Measurements from ENCODE around the gene ZNF597.

ZNF597 gene

DNA sequence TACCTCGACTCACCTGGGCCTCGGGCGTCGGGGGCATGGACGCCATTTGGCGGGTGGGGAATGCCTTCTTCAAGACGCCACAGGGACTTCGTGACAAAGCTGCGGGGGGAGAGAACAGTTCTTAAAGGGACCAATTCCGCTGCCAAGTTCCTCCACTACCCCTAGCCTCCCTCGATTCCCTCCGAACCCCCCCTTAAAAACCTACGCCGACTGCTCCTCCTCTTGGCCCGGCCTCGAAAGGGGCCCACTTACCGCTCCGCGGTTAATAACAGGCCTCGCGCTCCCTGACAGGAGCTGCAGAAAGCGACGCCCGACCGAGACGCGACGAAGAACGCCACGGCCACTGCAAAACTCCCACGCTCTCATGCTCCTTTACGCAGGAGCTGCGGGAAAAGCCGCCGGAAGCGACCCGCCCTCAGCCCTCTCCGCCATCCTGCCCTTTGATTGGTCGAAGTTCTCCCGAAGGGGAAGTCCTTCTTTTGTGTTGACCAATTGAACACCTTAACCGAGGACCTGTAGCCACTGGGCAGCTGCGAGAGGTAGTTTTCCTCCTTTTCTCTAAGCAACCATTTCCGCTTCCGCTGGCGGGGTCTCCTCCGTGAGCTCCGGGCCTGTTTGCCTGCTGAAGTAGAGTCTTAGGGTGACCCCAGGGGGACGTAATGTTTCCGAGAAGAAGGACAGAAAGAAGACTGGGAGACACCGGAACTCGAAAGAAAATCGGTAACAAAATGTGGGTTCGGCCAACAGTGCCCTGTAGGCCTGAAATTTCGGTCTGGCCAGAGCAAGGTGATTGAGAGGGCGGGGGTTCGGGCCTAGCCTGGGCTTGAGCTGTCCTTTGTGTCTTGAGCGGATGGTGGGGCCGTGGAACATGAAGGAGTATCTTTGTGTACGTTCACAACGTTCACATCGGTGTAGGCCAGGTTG, at the start of gene ZNF597, which contains the start of gene NAA60:
TSS of gene ZNF597 (minus strand) at position 397 of the 924 bp plus-strand sequence. CDS start at position 46, 351 bp downstream.
TSS of gene NAA60 (plus strand) at position 573 of the 924 bp plus-strand sequence. CDS start 32,548 bp downstream, outside the sequence.
- DNase-seq = peak; percentile 80

DNA sequence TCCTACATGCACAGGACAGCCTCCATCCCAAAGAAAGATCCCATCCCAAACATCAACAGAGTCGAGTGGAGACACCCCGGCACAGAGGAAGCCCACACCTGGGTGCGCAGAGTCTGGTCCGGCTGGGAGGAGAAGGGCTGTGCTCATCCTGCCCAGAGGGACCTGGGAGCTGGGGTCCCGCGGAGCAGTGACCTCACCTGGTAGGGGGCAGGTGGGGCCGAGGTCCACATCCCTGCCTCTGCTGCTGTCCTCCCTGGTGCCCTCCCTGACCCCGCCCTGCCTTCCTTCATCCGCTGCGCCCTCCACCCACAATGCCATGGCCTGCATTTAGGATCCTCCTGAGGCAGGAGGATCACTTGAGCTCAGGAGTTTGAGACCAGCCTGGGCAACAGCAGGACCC, 49.1 kb upstream of the ZNF597 start:
- no peak for DNase-seq

DNA sequence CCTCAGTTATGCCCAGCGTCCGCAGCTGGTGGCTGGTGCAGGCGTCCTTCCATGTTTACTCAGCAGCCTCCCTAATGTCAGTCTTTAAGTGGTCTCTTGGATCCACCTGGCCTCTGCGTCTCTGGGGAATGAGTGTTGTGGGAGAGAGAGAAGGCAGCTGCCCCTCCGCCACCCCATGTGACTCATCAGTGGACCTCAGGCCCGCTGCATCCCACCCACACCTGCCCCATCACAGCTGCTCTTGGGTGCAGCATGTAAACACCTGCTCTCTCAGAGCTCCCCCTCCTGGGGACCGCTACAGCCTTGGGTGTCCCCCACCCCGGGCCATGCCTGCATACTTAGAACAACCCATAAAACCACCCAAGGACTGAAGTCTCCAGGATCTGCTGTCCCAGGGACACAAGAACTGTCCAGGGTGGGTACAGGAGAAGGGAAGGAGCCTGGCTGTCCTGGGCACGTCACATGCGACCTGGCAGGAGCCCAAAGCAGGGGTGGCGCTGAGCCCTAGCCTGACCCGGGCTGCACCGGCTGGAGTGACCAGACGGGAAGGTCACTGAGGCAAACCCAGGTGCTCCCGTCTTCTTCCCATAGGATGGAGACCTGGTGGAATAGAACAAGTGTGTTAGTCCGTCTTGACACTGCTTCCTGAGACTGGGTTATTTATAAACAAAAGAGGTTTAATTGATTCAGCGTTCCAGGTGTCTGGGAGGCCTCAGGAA, 47.8 kb upstream of the ZNF597 start:
- DNase-seq = no peak

- DNase-seq = no peak
Observed at GRCh38 chr16:3488801-3489200, 45.5 kb upstream of the ZNF597 start.

DNA sequence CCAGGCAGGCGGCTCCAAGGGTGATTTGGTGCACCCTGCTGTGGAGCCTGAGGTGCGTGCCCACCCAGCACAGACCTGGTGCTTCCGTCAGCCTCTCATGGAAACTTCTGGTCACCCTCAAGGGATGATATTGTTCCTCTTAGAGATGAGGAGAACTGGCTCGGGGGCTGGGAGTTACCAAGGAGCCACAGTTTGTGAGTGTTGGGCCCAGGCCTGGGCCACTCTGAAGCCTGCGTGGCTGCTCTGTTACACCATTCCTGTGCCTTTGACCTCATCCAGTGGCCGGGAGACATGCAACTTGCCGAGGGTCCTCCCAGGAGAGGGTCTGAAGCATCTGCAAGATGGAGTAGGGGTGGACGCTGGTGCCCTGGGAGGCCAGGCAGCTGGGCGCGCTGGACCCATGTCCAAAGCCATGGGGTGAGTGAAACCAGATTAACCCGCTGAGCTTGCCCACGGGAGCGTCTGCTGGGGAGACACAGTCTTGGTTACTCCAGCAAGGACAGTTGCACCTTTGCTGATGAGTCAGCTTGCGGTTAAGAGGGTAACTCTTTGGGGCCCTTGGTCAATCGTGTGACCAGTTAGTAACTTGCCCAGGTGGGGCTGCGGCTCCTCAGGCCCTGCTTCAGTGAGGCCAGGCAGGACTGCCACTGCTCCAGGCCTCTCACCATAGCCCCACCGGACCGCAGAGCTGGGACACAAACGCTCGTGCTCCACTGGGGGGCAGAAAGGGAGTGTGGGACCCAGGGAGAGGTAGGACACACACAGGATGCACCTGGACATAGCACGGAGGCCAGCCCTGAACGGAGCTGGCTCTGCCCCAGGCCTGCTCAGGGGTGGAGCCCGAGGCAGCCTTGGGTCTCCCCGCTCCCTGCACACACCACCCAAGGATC, 44.5 kb upstream of the ZNF597 start:
- DNase-seq = no peak

- DNase-seq = no peak
Observed at GRCh38 chr16:3486506-3487215, 43.4 kb upstream of the ZNF597 start.

DNA sequence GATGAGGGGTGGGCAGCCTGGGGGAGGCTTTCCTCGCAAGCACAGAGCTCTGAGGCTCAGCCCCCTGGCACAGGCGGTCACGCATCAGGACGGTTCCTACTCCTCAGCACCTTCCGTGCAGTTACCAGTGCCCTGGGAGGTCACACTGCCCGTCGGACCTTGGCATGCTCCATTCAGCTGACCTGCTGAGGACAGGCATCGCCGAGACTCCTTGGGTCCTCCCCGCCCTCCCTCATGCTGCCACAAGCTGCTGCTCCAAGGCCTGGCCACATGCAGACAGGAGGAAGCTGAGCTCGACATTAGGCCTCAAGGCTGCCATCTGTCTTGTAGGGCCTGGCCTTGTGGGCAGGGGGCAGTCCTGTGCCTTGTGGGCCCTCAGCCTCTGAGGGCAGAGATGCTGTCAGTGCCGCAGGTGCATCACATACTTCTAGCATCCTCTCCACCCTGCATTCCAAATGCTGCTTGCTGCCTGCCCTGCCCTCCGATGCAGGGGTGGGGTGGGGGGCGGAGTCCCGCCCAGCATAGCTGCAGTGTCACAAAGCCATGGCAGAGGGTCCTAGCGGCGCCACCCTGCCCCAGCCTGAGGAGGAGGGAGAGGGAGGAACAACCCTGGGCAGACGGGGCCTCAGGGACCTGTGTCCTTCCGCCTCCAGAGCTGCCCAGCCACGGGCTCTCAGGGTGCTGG, 42.7 kb upstream of the ZNF597 start:
- no peak for DNase-seq

DNA sequence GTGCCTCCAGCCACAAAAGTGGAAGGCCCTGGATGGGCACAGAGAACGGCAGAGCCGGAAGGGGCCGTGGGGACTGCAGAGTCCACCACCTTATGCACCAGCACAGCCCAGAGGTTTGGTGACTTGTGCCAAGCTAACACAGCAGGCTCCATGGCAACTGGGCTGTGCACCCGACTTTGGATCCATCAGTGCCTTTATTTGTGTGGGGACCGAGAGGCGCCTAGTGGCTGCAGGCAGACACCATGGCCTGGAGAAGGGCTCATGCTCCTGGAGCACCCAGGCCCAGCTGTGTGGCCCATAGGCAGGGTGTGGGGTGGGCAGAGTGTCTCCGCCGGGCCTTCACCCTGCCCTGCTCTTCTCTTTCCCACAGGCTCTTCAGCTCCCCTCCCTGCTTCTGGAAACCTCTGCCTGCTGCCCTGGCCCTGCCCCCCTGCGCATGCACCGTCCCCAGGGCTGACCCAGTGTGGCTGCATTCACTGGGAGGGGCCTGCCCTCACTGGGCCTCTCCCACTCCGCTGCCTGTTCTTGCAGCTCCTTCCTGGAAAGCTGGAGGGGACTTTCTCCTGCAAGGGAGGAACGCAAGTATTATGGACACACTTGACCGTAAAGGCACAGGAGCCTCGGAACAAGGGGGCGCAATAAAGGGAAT, 41.9 kb upstream of the ZNF597 start:
- no peak for DNase-seq

- DNase-seq = no peak
Observed at GRCh38 chr16:3484318-3485096, 41.2 kb upstream of the ZNF597 start.

GRCh38 chr16:3482659-3483241, 39.4 kb upstream of the ZNF597 start:
- no peak for DNase-seq

- DNase-seq = no peak
Observed at GRCh38 chr16:3481696-3482658, 38.7 kb upstream of the ZNF597 start.

DNA sequence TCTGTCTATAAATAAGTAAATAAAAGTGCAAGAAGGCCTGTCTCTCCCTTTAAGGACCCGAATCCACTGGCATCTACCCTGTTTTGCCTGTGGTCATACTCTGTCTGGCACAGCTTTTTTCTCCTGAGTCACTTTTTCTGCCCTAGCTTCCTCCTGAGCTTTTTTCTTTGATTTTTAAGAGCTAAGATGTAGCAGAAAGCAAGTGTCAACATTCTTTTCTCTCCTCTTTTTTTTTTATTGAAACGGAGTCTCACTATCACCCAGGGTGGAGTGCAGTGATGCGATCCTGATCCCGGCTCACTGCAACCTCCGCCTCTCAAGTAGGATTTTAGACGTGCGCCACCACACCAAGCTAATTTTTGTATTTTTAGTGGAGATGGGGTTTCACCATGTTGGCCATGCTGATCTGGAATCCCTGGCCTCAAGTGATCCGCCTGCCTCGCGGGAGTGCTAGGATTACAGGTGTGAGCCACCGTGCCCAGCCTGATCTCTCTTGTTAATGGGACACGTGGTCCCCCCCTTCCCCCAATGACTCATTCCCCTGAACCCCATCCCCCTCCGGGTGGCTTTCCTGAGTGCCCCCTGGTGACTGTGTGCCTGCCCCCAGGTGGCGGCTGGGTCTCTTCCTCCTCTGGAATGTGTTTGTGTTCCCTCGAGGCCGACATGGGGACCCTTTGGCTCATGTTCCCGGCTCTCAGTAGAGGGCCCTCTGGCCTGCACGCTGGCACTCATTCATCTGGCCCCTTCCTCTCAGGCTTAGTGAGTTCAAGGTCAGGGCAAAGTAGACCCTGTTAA, 37.8 kb upstream of the ZNF597 start:
- no peak for DNase-seq

GRCh38 chr16:3479654-3480216, 36.4 kb upstream of the ZNF597 start:
- no peak for DNase-seq

DNA sequence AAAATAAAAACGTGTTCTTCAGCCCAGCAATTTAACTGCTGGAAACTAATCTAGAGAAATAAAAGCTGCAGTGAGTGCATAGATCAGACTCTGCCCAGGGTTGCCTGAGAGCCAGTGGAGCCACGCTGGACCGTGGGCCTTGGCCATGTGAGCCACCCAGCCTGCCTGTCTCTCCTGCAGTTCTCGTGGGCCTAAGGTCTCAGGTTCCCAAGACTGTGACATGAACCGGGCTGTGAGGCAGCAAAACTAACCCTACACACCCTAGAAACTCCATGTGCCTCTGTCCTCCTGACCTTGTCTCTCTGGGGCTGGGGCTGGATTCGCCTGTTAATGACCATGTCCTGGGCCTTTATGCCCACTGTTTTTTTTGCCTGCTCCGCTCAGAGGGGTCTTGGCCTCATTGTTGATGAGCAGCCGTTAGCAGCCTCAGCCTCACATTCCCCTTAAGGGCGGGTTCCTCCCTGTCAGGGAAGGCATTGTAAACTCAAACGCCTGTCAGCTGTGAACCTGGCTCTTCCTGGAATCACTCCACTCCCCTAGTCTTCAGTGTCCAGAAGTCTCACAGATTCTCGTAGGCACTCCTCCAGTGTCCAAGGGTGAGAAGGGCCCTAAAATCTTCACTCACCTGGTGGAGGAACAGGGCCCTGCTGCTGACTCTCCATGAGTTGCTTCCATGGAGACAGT, 35.1 kb upstream of the ZNF597 start:
- no peak for DNase-seq

DNA sequence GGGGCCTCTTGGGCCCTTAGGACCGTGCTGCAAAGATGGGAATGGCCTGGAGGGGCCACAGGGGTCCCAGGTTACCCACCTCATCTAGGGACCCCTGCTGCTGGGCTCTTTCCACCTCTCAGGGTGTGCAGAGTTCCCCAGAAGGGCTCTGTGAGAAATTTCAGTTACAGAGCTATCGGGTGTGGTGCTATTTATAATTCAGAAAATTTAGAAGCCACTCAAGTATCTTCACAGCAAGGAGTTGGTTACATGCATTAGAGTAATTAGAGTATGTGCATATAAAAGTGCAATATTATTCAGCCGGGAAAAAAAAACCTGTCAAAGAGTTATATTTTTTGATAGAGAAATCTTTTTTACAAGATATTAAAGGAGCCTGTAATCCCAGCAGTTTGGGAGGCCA, 33.1 kb upstream of the ZNF597 start:
- DNase-seq = no peak

DNA sequence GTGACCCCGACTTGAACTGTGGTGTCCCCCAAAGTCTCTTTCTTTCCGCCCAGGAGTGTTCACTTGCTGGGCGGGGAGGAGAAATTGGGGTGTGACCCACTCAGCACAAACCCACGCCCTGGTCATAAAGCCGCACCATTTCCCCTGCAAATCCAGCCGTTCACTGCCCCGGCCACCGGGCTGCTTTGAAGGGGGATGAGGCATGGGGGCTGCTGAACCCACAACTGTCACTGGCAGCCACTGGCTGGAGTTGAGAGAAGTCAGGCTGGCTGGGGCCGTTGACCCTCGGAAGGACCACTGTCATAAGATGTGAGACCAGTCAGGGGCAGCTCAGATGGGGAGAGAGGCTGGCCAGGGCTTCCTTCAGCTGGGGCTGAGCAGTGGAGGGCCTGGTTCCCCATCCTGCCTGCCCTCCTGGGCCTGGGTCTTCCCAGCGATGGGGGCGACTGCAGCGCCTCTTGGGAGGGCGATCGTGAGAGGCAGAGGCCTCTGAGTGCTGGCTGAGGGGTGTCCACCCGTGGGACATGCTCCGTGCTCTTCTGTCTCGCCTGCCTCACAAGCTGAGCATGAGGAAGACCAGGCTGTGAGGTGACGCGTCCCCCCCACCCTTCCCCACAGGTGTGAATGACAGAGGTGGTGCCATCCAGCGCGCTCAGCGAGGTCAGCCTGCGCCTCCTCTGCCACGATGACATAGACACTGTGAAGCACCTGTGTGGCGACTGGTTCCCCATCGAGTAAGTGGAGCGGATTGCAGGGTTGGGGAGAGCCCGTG, 32.5 kb upstream of the ZNF597 start:
- no peak for DNase-seq

All from NCI-H748 treated with DMSO at 0.1 percent for 48 hours (cell line).